Measurements from ENCODE around the gene PCSK2.

PCSK2 gene

GRCh38 chr20:17343091-17343490 is 116.3 kb downstream of the PCSK2 start:
- no peak for DNase-seq

GRCh38 chr20:17343656-17344452 is 117.0 kb downstream of the PCSK2 start:
- no peak for DNase-seq

GRCh38 chr20:17344790-17345189 is 118.0 kb downstream of the PCSK2 start:
- DNase-seq, result no peak

GRCh38 chr20:17345321-17345720 is 118.5 kb downstream of the PCSK2 start:
- no peak for DNase-seq

GRCh38 chr20:17350321-17350720 is 123.5 kb downstream of the PCSK2 start:
- no peak for DNase-seq

- no peak for DNase-seq
These were observed 130.4 kb downstream of the PCSK2 start for GRCh38 chr20:17357238-17357637.

- DNase-seq, result no peak
These were observed 132.0 kb downstream of the PCSK2 start for GRCh38 chr20:17358854-17359253.

GRCh38 chr20:17364681-17365080 is 137.8 kb downstream of the PCSK2 start:
- DNase-seq, result no peak

GRCh38 chr20:17365831-17366230 is 139.0 kb downstream of the PCSK2 start:
- no peak for DNase-seq

- DNase-seq, result no peak
These were observed 142.7 kb downstream of the PCSK2 start for GRCh38 chr20:17369506-17369905.

- no peak for DNase-seq
These were observed 146.1 kb downstream of the PCSK2 start for GRCh38 chr20:17372806-17373440.

- DNase-seq, result no peak
These were observed 147.2 kb downstream of the PCSK2 start for GRCh38 chr20:17374086-17374485.

GRCh38 chr20:17376031-17376430 is 149.2 kb downstream of the PCSK2 start:
- DNase-seq, result no peak

- DNase-seq, result no peak
These were observed 150.4 kb downstream of the PCSK2 start for GRCh38 chr20:17377231-17377630.

- DNase-seq, result no peak
These were observed 152.8 kb downstream of the PCSK2 start for GRCh38 chr20:17379651-17380050.

- DNase-seq, result no peak
These were observed 154.0 kb downstream of the PCSK2 start for GRCh38 chr20:17380801-17381200.

- no peak for DNase-seq
These were observed 154.9 kb downstream of the PCSK2 start for GRCh38 chr20:17381724-17382123.

GRCh38 chr20:17385798-17386197 is 159.0 kb downstream of the PCSK2 start:
- no peak for DNase-seq

GRCh38 chr20:17390655-17391054 is 163.8 kb downstream of the PCSK2 start:
- DNase-seq, result no peak

GRCh38 chr20:17391127-17391771 is 164.4 kb downstream of the PCSK2 start:
- no peak for DNase-seq

GRCh38 chr20:17394411-17394810 is 167.6 kb downstream of the PCSK2 start:
- no peak for DNase-seq

GRCh38 chr20:17395729-17396128 is 168.9 kb downstream of the PCSK2 start:
- DNase-seq, result no peak

- no peak for DNase-seq
These were observed 172.6 kb downstream of the PCSK2 start for GRCh38 chr20:17399303-17399985.

Measured in activated T-cell treated with anti-CD3 and anti-CD28 coated beads, Interleukin-2, amount 50 U/mL, for 48 hours (primary cell).